ENCODE data around the gene ATP13A1. TPM values are rescaled to one million over a fixed set of nuclear protein-coding genes. Genes with fewer than 3 reads are reported as not detected.

Gene ATP13A1
- total RNA-seq, 2 experiments from 2014 or later, result 58.3 to 122 TPM

DNA sequence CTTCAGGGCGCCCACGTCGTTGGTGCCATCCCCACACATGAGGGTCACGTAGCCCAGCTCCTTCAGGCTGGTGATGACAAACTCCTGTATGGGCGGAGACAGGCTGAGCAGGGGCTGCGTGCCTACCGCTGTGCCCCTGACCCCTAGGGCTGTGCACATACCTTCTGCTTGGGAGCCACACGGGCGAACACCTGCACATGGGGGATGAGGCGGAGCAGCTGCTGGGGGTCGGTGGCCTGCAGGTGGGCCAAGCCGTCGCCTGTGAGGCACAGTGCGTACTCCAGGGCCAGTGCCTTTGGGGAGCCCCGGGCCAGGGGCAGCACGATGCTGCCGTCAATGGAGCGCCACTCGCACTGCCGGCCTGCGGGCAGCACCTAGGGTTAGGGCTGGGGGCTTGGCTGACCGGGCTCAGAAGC is 13.9 kb downstream of the ATP13A1 start:
- no peaks in the 10 kb centered on the region for H4K20me1 ChIP-seq (ENCODE audit: insufficient read depth, low read length)
- H3K9me3 ChIP-seq (ENCODE audit: low read length), result no peaks in the 10 kb centered on the region
- H3K4me1 ChIP-seq (ENCODE audit: insufficient read depth, low read length, poor library complexity, severe bottlenecking), result no peaks in the 10 kb centered on the region
- H3K36me3 ChIP-seq (ENCODE audit: insufficient read depth, low read length), result peaks cover 93% of the 10 kb centered on the region
- TF ChIP-seq EZH2phosphoT487 (IDR thresholded peaks at IDR 0.05; ENCODE audit: borderline replicate concordance, low read depth, low read length), result no peak
- TF ChIP-seq, protein P1, sequence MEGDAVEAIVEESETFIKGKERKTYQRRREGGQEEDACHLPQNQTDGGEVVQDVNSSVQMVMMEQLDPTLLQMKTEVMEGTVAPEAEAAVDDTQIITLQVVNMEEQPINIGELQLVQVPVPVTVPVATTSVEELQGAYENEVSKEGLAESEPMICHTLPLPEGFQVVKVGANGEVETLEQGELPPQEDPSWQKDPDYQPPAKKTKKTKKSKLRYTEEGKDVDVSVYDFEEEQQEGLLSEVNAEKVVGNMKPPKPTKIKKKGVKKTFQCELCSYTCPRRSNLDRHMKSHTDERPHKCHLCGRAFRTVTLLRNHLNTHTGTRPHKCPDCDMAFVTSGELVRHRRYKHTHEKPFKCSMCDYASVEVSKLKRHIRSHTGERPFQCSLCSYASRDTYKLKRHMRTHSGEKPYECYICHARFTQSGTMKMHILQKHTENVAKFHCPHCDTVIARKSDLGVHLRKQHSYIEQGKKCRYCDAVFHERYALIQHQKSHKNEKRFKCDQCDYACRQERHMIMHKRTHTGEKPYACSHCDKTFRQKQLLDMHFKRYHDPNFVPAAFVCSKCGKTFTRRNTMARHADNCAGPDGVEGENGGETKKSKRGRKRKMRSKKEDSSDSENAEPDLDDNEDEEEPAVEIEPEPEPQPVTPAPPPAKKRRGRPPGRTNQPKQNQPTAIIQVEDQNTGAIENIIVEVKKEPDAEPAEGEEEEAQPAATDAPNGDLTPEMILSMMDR (conservative IDR thresholded peaks at IDR 0.05; ENCODE audit: low read length), result no peak
- no peak overlapping the region for H2AFZ ChIP-seq (ENCODE audit: low read length)
- POLR2A ChIA-PET, result no interaction called here
- H3K9me2 ChIP-seq (ENCODE audit: insufficient read depth, low read length), result no peaks in the 10 kb centered on the region
- no peak overlapping the region for H3K4me2 ChIP-seq (ENCODE audit: low read length)
- no peak overlapping the region for H3K4me3 ChIP-seq (ENCODE audit: low read depth, low read length, poor library complexity, severe bottlenecking)
- DNase-seq (ENCODE audit: low spot score), result no peak
- BruUV-seq (replicated peaks), result no TSS peak
- H3K27ac ChIP-seq (ENCODE audit: low read depth, low read length, poor library complexity, severe bottlenecking), result no peak overlapping the region
- CTCF ChIA-PET (ENCODE audit: unreplicated experiment), result no interaction called here
- intact Hi-C loops (cut with micrococcal nuclease; ENCODE audit: unreplicated experiment), result no loop called here
- no peaks in the 10 kb centered on the region for H3K79me2 ChIP-seq (ENCODE audit: insufficient read depth, low read depth, low read length)

DNA sequence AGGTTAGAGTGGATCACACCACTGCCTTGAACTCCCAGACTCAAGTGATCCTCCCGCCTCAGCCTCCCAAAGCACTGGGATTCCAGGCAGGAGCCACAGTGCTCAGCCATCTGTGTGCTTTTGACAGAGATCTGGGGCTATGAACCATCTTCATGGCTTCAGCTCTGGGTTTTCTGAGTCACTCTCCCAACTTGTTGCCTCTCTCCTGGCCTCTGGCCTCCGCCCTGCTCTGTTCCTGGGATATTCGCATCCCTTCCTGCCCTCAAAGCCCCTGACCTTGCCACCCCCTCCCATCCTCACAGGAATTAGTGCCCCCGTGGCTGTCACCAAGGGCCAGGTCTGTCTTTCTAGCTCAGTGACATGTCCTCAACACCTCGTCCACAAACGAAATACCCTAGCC is 14.3 kb downstream of the ATP13A1 start:
- no peak overlapping the region for H3K27ac ChIP-seq (ENCODE audit: low read depth, low read length, poor library complexity, severe bottlenecking)
- no peak overlapping the region for H3K4me3 ChIP-seq (ENCODE audit: low read depth, low read length, poor library complexity, severe bottlenecking)
- peaks cover 91% of the 10 kb centered on the region for H3K36me3 ChIP-seq (ENCODE audit: insufficient read depth, low read length)
- BruUV-seq (replicated peaks), result no TSS peak
- H2AFZ ChIP-seq (ENCODE audit: low read length), result no peak overlapping the region
- no peaks in the 10 kb centered on the region for H3K9me2 ChIP-seq (ENCODE audit: insufficient read depth, low read length)
- no peaks in the 10 kb centered on the region for H3K79me2 ChIP-seq (ENCODE audit: insufficient read depth, low read depth, low read length)
- TF ChIP-seq EZH2phosphoT487 (IDR thresholded peaks at IDR 0.05; ENCODE audit: borderline replicate concordance, low read depth, low read length), result no peak
- TF ChIP-seq, protein P1 (conservative IDR thresholded peaks at IDR 0.05; ENCODE audit: low read length), result no peak
- DNase-seq (ENCODE audit: low spot score), result no peak
- intact Hi-C loops (cut with micrococcal nuclease; ENCODE audit: unreplicated experiment), result no loop called here
- no peaks in the 10 kb centered on the region for H3K9me3 ChIP-seq (ENCODE audit: low read length)
- H4K20me1 ChIP-seq (ENCODE audit: insufficient read depth, low read length), result no peaks in the 10 kb centered on the region
- H3K4me2 ChIP-seq (ENCODE audit: low read length), result no peak overlapping the region
- peaks cover 3% of the 10 kb centered on the region for H3K4me1 ChIP-seq (ENCODE audit: insufficient read depth, low read length, poor library complexity, severe bottlenecking)
- CTCF ChIA-PET (ENCODE audit: unreplicated experiment), result no interaction called here
- POLR2A ChIA-PET, result no interaction called here

DNA sequence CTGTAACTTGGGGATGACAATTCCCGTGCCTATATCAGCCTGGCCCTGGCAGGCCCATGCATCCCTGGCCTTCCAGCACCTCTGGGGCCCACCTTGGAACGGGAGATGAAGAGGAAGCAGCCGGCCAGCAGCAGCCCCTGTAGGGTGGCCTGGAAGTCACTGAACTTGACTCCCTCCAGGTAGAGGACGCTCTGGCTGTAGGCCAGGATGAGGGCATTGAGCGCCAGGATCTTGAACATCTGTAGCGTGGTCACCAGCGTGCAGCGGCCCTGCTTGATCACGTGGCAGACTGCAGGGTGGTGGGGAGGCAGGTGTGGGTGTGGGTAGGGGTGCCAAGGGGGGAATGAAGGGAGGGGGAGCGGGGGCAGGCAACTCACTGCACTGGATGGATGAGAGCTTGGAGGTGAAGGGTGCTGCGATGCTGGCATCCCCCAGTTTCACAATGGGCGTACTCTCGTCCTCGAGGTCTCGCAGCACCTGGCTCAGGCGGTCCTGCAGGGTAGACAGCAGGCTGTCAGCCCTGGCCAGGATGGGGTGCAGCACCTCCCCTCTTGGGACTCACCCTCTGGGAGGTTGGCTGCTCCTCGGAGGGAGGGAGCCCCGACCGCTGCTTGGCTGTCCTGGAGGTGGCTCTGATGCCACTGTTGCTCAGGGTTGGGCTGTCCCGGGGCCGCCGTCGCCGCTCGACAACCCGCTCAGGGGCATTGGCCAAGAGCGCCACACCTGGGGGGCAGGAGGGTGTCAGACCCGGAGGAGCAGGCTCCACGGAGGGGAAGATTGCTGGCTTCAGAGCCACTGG is 16.2 kb downstream of the ATP13A1 start:
- Histone ChIP-seq H3K9me2 (ENCODE audit: insufficient read depth, low read length) (no peaks in the 10 kb centered on the region), H3K27ac (ENCODE audit: low read depth, low read length, poor library complexity, severe bottlenecking) (no peak overlapping the region), H3K4me3 (ENCODE audit: low read depth, low read length, poor library complexity, severe bottlenecking) (no peak overlapping the region), H4K20me1 (ENCODE audit: insufficient read depth, low read length) (no peaks in the 10 kb centered on the region), H3K9me3 (ENCODE audit: low read length) (no peaks in the 10 kb centered on the region), H3K36me3 (ENCODE audit: insufficient read depth, low read length) (peaks cover 74% of the 10 kb centered on the region), H3K79me2 (ENCODE audit: insufficient read depth, low read depth, low read length) (peaks cover 9% of the 10 kb centered on the region; the same call in 1 of the 2 replicates), H2AFZ (ENCODE audit: low read length) (no peak overlapping the region), H3K4me2 (ENCODE audit: low read length) (no peak overlapping the region), H3K4me1 (ENCODE audit: insufficient read depth, low read length, poor library complexity, severe bottlenecking) (peaks cover 14% of the 10 kb centered on the region)
- TF ChIP-seq, protein P1 (conservative IDR thresholded peaks at IDR 0.05; ENCODE audit: low read length), result no peak
- TF ChIP-seq EZH2phosphoT487 (IDR thresholded peaks at IDR 0.05; ENCODE audit: borderline replicate concordance, low read depth, low read length), result no peak
- ChIA-PET POLR2A (no interaction called here), CTCF (ENCODE audit: unreplicated experiment) (no interaction called here)
- intact Hi-C loops (cut with micrococcal nuclease; ENCODE audit: unreplicated experiment), result no loop called here
- no TSS peak for BruUV-seq (replicated peaks)
- DNase-seq (ENCODE audit: low spot score), result no peak
